ENCODE results near the gene AREL1. TPM values are rescaled to one million over a fixed set of nuclear protein-coding genes. Genes with fewer than 3 reads are reported as not detected.

The AREL1 gene
- total RNA-seq, 1 experiment from 2014 or later, result 98.4 TPM

DNA sequence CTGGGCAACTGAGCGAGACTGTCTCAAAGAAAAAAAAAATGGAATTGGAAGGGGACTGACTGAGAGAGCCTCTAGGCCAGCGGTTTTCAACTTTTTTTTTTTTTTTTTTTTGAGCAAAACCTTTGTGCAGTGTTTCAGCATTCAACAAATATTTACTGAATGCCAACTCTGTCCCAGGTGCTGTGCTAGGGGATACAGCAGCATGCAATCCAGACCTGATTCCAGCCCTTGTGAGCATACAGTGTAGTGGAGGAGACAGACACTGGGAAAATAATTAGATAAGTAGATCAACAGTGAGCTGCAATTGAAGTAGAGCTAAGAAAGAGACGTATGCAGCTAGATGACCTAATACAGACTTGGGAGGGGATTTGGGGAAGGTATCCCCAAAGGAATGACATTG is 77.0 kb downstream of the AREL1 start:
- no peaks in the 10 kb centered on the region for H3K36me3 ChIP-seq (ENCODE audit: low read depth)
- no peaks in the 10 kb centered on the region for H3K79me2 ChIP-seq (ENCODE audit: low read depth)
- H3K4me3 ChIP-seq, result no peak overlapping the region
- H3K9me3 ChIP-seq (ENCODE audit: insufficient read depth, low read depth), result no peaks in the 10 kb centered on the region
- TF ChIP-seq CTCF (conservative IDR thresholded peaks at IDR 0.05), result no peak
- TF ChIP-seq EZH2 (IDR thresholded peaks at IDR 0.05; ENCODE audit: low read depth), result no peak
- H3K9me2 ChIP-seq (ENCODE audit: insufficient read depth), result no peaks in the 10 kb centered on the region
- H3K27me3 ChIP-seq (ENCODE audit: insufficient read depth, low read depth), result no peaks in the 10 kb centered on the region
- POLR2A ChIA-PET (ENCODE audit: unreplicated experiment), result interaction anchor here (0.6 to 0.8 kb wide), 3 partner anchors 12 to 83 kb away, joined by 8 to 33 read pairs (median 19); no protein-coding TSS in a partner anchor
- H3K4me1 ChIP-seq (replicated peaks; ENCODE audit: insufficient read depth), result peaks cover 9% of the 10 kb centered on the region
- H3F3A ChIP-seq (ENCODE audit: insufficient read depth, low read depth), result no peaks in the 10 kb centered on the region; the same call in 1 of the 2 replicates
- H3K27ac ChIP-seq, result no peak overlapping the region
- no peaks in the 10 kb centered on the region for H4K20me1 ChIP-seq (ENCODE audit: insufficient read depth)
- CTCF ChIA-PET, result interaction anchor here (0.6 to 0.8 kb wide), 2 partner anchors 17 to 23 kb away, joined by 3 read pairs; no protein-coding TSS in a partner anchor
- no peak for DNase-seq
- H2AFZ ChIP-seq, result no peak overlapping the region
- intact Hi-C loops (cut with micrococcal nuclease; ENCODE audit: unreplicated experiment), result no loop called here
- no peak overlapping the region for H3K4me2 ChIP-seq
- BruUV-seq (replicated peaks), result no TSS peak

- Histone ChIP-seq H3K79me2 (ENCODE audit: low read depth) (no peaks in the 10 kb centered on the region), H3K4me3 (no peak overlapping the region), H3K9me3 (ENCODE audit: insufficient read depth, low read depth) (no peaks in the 10 kb centered on the region), H3K4me1 (replicated peaks; ENCODE audit: insufficient read depth) (peaks cover 9% of the 10 kb centered on the region), H2AFZ (no peak overlapping the region), H3K27me3 (ENCODE audit: insufficient read depth, low read depth) (no peaks in the 10 kb centered on the region), H3K9me2 (ENCODE audit: insufficient read depth) (no peaks in the 10 kb centered on the region), H3K4me2 (no peak overlapping the region), H4K20me1 (ENCODE audit: insufficient read depth) (no peaks in the 10 kb centered on the region), H3K27ac (no peak overlapping the region), H3F3A (ENCODE audit: insufficient read depth, low read depth) (peaks cover under 1% of the 10 kb centered on the region), H3K36me3 (ENCODE audit: low read depth) (no peaks in the 10 kb centered on the region)
- intact Hi-C loops (cut with micrococcal nuclease; ENCODE audit: unreplicated experiment), result no loop called here
- TF ChIP-seq CTCF (conservative IDR thresholded peaks at IDR 0.05) (no peak), EZH2 (IDR thresholded peaks at IDR 0.05; ENCODE audit: low read depth) (no peak)
- ChIA-PET CTCF (no interaction called here), POLR2A (ENCODE audit: unreplicated experiment) (interaction anchor here (0.5 to 0.7 kb wide), 2 partner anchors 16 to 62 kb away, joined by 4 to 18 read pairs; no protein-coding TSS in a partner anchor)
- no TSS peak for BruUV-seq (replicated peaks)
- DNase-seq, result no peak
Observed at GRCh38 chr14:74634964-74635363, 77.9 kb downstream of the AREL1 start.

DNA sequence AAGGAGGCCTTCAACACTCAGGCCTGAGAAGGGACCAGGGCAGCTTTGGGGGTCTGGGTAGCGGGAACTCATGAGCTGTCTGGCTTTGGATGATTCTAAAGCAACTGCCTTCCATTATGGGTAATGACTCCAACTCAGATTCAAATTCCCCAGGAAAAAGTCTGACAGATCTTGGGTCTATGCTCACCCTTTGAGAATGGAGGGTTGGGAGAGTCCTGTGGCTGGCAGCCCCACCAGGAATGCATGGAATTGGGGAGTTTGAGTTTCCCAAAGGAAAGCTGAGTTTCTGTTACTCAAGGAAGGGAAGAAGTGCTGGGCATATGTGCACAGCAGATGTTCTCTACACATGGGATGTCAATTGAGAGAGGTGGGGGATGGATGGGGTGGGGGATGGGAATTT is 78.4 kb downstream of the AREL1 start:
- TF ChIP-seq EZH2 (IDR thresholded peaks at IDR 0.05; ENCODE audit: low read depth) (no peak), CTCF (conservative IDR thresholded peaks at IDR 0.05) (no peak)
- Histone ChIP-seq H3K36me3 (ENCODE audit: low read depth) (no peaks in the 10 kb centered on the region), H3K9me3 (ENCODE audit: insufficient read depth, low read depth) (no peaks in the 10 kb centered on the region), H3K4me2 (no peak overlapping the region), H3F3A (ENCODE audit: insufficient read depth, low read depth) (peaks cover 5% of the 10 kb centered on the region), H2AFZ (no peak overlapping the region), H3K27me3 (ENCODE audit: insufficient read depth, low read depth) (no peaks in the 10 kb centered on the region), H3K79me2 (ENCODE audit: low read depth) (no peaks in the 10 kb centered on the region), H3K4me1 (replicated peaks; ENCODE audit: insufficient read depth) (peaks cover 9% of the 10 kb centered on the region), H3K4me3 (no peak overlapping the region), H4K20me1 (ENCODE audit: insufficient read depth) (no peaks in the 10 kb centered on the region), H3K9me2 (ENCODE audit: insufficient read depth) (no peaks in the 10 kb centered on the region), H3K27ac (no peak overlapping the region)
- ChIA-PET CTCF (no interaction called here), POLR2A (ENCODE audit: unreplicated experiment) (interaction anchor here (0.5 to 0.7 kb wide), 2 partner anchors 15 to 62 kb away, joined by 4 to 18 read pairs; no protein-coding TSS in a partner anchor)
- no peak for DNase-seq
- no TSS peak for BruUV-seq (replicated peaks)
- intact Hi-C loops (cut with micrococcal nuclease; ENCODE audit: unreplicated experiment), result no loop called here

Data from PC-9 (cell line).